Parathyroid adenoma (tissue), 2 donors: Measurements from ENCODE around the gene BCAT1.
"Not testable (repeated sequence)": the region's sequence is repeated elsewhere in the genome, so short reads cannot be mapped to it uniquely, and the experiment has no call there.

Source experiments
- H2AFZ ChIP-seq: fragments of 300-600 bp; sonication (generic); one replicate; pipeline ENCODE4 v1.7.0; 2017; ENCODE audit warnings: antibody characterized with exemption, mild to moderate bottlenecking
- H3K27ac ChIP-seq: fragments of 300-600 bp; sonication (generic); one replicate; pipeline ENCODE4 v1.7.0; 2017
- H3K27me3 ChIP-seq: fragments of 300-600 bp; sonication (generic); one replicate; pipeline ENCODE4 v1.7.0; 2017; ENCODE audit warnings: low read length; ENCODE audit not compliant: control insufficient read depth, insufficient read depth
- H3K36me3 ChIP-seq: fragments of 300-600 bp; sonication (generic); one replicate; pipeline ENCODE4 v1.7.0; 2017; ENCODE audit warnings: low read length; ENCODE audit not compliant: control insufficient read depth, insufficient read depth
- H3K4me1 ChIP-seq: fragments of 300-600 bp; sonication (generic); one replicate; pipeline ENCODE4 v1.7.0; 2017; ENCODE audit warnings: control low read depth
- H3K4me2 ChIP-seq: fragments of 300-600 bp; sonication (generic); one replicate; pipeline ENCODE4 v1.7.0; 2017; ENCODE audit warnings: low read length
- H3K4me3 ChIP-seq: fragments of 300-600 bp; sonication (generic); one replicate; pipeline ENCODE4 v1.7.0; 2017; ENCODE audit warnings: low read depth, low read length
- H3K79me2 ChIP-seq: fragments of 300-600 bp; sonication (generic); one replicate; pipeline ENCODE4 v1.7.0; 2017; ENCODE audit warnings: control low read depth
- H3K9ac ChIP-seq: fragments of 300-600 bp; sonication (generic); one replicate; pipeline ENCODE4 v1.7.0; 2017; ENCODE audit warnings: mild to moderate bottlenecking
- H3K9me3 ChIP-seq: fragments of 300-600 bp; sonication (generic); one replicate; pipeline ENCODE4 v1.7.0; 2017; ENCODE audit warnings: low read length; ENCODE audit not compliant: control insufficient read depth
- CTCF ChIP-seq: fragments of 300-600 bp; sonication (generic); IDR thresholded peaks from one replicate; pipeline ENCODE4 v1.7.0; 2017; ENCODE audit warnings: antibody characterized with exemption, mild to moderate bottlenecking
- donor health status: primary hyperparathyroidism.

Gene BCAT1

GRCh38 chr12:24852420-24852819 is 96.5 kb downstream of the BCAT1 start:
- no peaks in the 10 kb centered on the region for H3K4me1 ChIP-seq
- no peak overlapping the region for H3K9ac ChIP-seq
- H3K27ac ChIP-seq = no peak overlapping the region
- no peaks in the 10 kb centered on the region for H3K27me3 ChIP-seq
- H3K79me2 ChIP-seq = no peaks in the 10 kb centered on the region
- no peak overlapping the region for H3K4me3 ChIP-seq
- no peaks in the 10 kb centered on the region for H3K9me3 ChIP-seq
- no peak overlapping the region for H3K4me2 ChIP-seq
- H3K36me3 ChIP-seq = no peaks in the 10 kb centered on the region
- no peak overlapping the region for H2AFZ ChIP-seq
- TF ChIP-seq CTCF = no peak

- H3K9me3 ChIP-seq, H3K27ac ChIP-seq, H3K27me3 ChIP-seq, H3K4me3 ChIP-seq, H3K4me1 ChIP-seq, H3K36me3 ChIP-seq, H3K4me2 ChIP-seq, H3K79me2 ChIP-seq, H2AFZ ChIP-seq, H3K9ac ChIP-seq: not testable (repeated sequence)
Observed at GRCh38 chr12:24851883-24852282, 97.0 kb downstream of the BCAT1 start.

GRCh38 chr12:24851341-24851740 is 97.6 kb downstream of the BCAT1 start:
- no peak overlapping the region for H3K4me3 ChIP-seq
- H3K36me3 ChIP-seq = no peaks in the 10 kb centered on the region
- no peaks in the 10 kb centered on the region for H3K4me1 ChIP-seq
- no peak overlapping the region for H3K9ac ChIP-seq
- no peaks in the 10 kb centered on the region for H3K9me3 ChIP-seq
- no peaks in the 10 kb centered on the region for H3K79me2 ChIP-seq
- TF ChIP-seq CTCF = no peak
- no peak overlapping the region for H3K4me2 ChIP-seq
- H3K27me3 ChIP-seq = no peaks in the 10 kb centered on the region
- H3K27ac ChIP-seq = no peak overlapping the region
- no peak overlapping the region for H2AFZ ChIP-seq

GRCh38 chr12:24850496-24850895 is 98.4 kb downstream of the BCAT1 start:
- no peak overlapping the region for H3K4me3 ChIP-seq
- no peak overlapping the region for H3K27ac ChIP-seq
- H3K36me3 ChIP-seq = no peaks in the 10 kb centered on the region
- no peak overlapping the region for H3K4me2 ChIP-seq
- H3K9me3 ChIP-seq = no peaks in the 10 kb centered on the region
- H3K9ac ChIP-seq = no peak overlapping the region
- no peak overlapping the region for H2AFZ ChIP-seq
- H3K79me2 ChIP-seq = no peaks in the 10 kb centered on the region
- H3K4me1 ChIP-seq = no peaks in the 10 kb centered on the region
- H3K27me3 ChIP-seq = no peaks in the 10 kb centered on the region
- no peak for TF ChIP-seq CTCF

GRCh38 chr12:24848941-24849477 is 99.9 kb downstream of the BCAT1 start:
- H3K9me3 ChIP-seq = no peaks in the 10 kb centered on the region
- H3K4me2 ChIP-seq = no peak overlapping the region
- H3K79me2 ChIP-seq = no peaks in the 10 kb centered on the region
- no peak overlapping the region for H3K4me3 ChIP-seq
- H2AFZ ChIP-seq = no peak overlapping the region
- no peak overlapping the region for H3K9ac ChIP-seq
- H3K27ac ChIP-seq = no peak overlapping the region
- H3K36me3 ChIP-seq = no peaks in the 10 kb centered on the region
- no peak for TF ChIP-seq CTCF
- H3K4me1 ChIP-seq = no peaks in the 10 kb centered on the region
- H3K27me3 ChIP-seq = no peaks in the 10 kb centered on the region
